Measurements from ENCODE around the gene CCL4L2. TPM values are rescaled to one million over a fixed set of nuclear protein-coding genes. Genes with fewer than 3 reads are reported as not detected.
"Not testable (repeated sequence)": the region's sequence is repeated elsewhere in the genome, so short reads cannot be mapped to it uniquely, and the experiment has no call there.

CCL4L2 gene
- total and polyA plus RNA-seq, 2 donors from 2014 or later: 1.6 to 3.4 TPM

GRCh38 chr17:36209575-36209974, 1.3 kb upstream of the CCL4L2 start:
- FAIRE-seq: no peak

GRCh38 chr17:36211484-36212271, 815 bp downstream of the CCL4L2 start:
- H3K4me3 ChIP-seq (ENCODE audit: low read length in 3 of 3); DNase-seq; H3K36me3 ChIP-seq (ENCODE audit: control insufficient read depth in 2 of 3, insufficient read depth in 3 of 3, low read length in 3 of 3); H3K27ac ChIP-seq (ENCODE audit: low read depth in 2 of 2, low read length in 2 of 2); H3K9me3 ChIP-seq (ENCODE audit: control insufficient read depth in 2 of 3, insufficient read depth in 1 of 3, low read length in 3 of 3); H3K4me1 ChIP-seq (ENCODE audit: control insufficient read depth in 2 of 3, insufficient read depth in 2 of 3, low read depth in 1 of 3, low read length in 3 of 3); FAIRE-seq; intact Hi-C loops (cut with DNase I); H3K9ac ChIP-seq (ENCODE audit: low read length in 3 of 3): not testable (repeated sequence)
- H3K27me3 ChIP-seq (ENCODE audit: control insufficient read depth, insufficient read depth, low read length): peaks cover 11% of the 10 kb centered on the region

More at GRCh38 chr17:36209575-36209974, 1.3 kb upstream of the CCL4L2 start:
- Histone ChIP-seq H3K27me3 (ENCODE audit: control insufficient read depth, insufficient read depth, low read length) (peaks cover 6% of the 10 kb centered on the region), H3K4me1 (ENCODE audit: control insufficient read depth in 2 of 3, insufficient read depth in 2 of 3, low read depth in 1 of 3, low read length in 3 of 3) (no peaks in the 10 kb centered on the region), H3K36me3 (ENCODE audit: control insufficient read depth in 2 of 3, insufficient read depth in 3 of 3, low read length in 3 of 3) (no peaks in the 10 kb centered on the region), H3K9me3 (ENCODE audit: control insufficient read depth in 2 of 3, insufficient read depth in 1 of 3, low read length in 3 of 3) (no peaks in the 10 kb centered on the region), H3K27ac (ENCODE audit: low read depth in 2 of 2, low read length in 2 of 2) (no peak overlapping the region), H3K9ac (ENCODE audit: low read length in 3 of 3) (no peak overlapping the region), H3K4me3 (ENCODE audit: low read length in 3 of 3) (no peak overlapping the region)
- TF ChIP-seq CTCF (IDR thresholded peaks at IDR 0.05; ENCODE audit: borderline replicate concordance, extremely low read depth, insufficient read depth): no peak
- DNase-seq: no peak
- intact Hi-C loops (cut with DNase I): no loop called here

- Histone ChIP-seq H3K9ac (ENCODE audit: low read length in 3 of 3) (no peak overlapping the region), H3K4me3 (ENCODE audit: low read length in 3 of 3) (no peak overlapping the region), H3K27ac (ENCODE audit: low read depth in 2 of 2, low read length in 2 of 2) (no peak overlapping the region), H3K4me1 (ENCODE audit: control insufficient read depth in 2 of 3, insufficient read depth in 2 of 3, low read depth in 1 of 3, low read length in 3 of 3) (no peaks in the 10 kb centered on the region), H3K9me3 (ENCODE audit: control insufficient read depth in 2 of 3, insufficient read depth in 1 of 3, low read length in 3 of 3) (no peaks in the 10 kb centered on the region), H3K27me3 (ENCODE audit: control insufficient read depth, insufficient read depth, low read length) (peaks cover 11% of the 10 kb centered on the region), H3K36me3 (ENCODE audit: control insufficient read depth in 2 of 3, insufficient read depth in 3 of 3, low read length in 3 of 3) (no peaks in the 10 kb centered on the region)
- FAIRE-seq: no peak
- intact Hi-C loops (cut with DNase I): no loop called here
- DNase-seq: no peak
- TF ChIP-seq CTCF (IDR thresholded peaks at IDR 0.05; ENCODE audit: borderline replicate concordance, extremely low read depth, insufficient read depth): no peak
Observed at GRCh38 chr17:36212272-36212605, 1.4 kb downstream of the CCL4L2 start.

- H3K27ac ChIP-seq (ENCODE audit: low read depth in 2 of 2, low read length in 2 of 2): no peak overlapping the region
- H3K9ac ChIP-seq (ENCODE audit: low read length in 3 of 3): no peak overlapping the region
- H3K36me3 ChIP-seq (ENCODE audit: control insufficient read depth in 2 of 3, insufficient read depth in 3 of 3, low read length in 3 of 3): no peaks in the 10 kb centered on the region
- H3K27me3 ChIP-seq (ENCODE audit: control insufficient read depth, insufficient read depth, low read length): peaks cover 11% of the 10 kb centered on the region
- no peak for TF ChIP-seq CTCF (IDR thresholded peaks at IDR 0.05; ENCODE audit: borderline replicate concordance, extremely low read depth, insufficient read depth)
- no peaks in the 10 kb centered on the region for H3K9me3 ChIP-seq (ENCODE audit: control insufficient read depth in 2 of 3, insufficient read depth in 1 of 3, low read length in 3 of 3)
- H3K4me1 ChIP-seq (ENCODE audit: control insufficient read depth in 2 of 3, insufficient read depth in 2 of 3, low read depth in 1 of 3, low read length in 3 of 3): no peaks in the 10 kb centered on the region
- no peak for DNase-seq
- intact Hi-C loops (cut with DNase I): no loop called here
- H3K4me3 ChIP-seq (ENCODE audit: low read length in 3 of 3): no peak overlapping the region
- no peak for FAIRE-seq
Observed at GRCh38 chr17:36212966-36213365, 2.1 kb downstream of the CCL4L2 start.
